Measurements from ENCODE around the gene SLC2A10.

- TF ChIP-seq CTCF (IDR thresholded peaks at IDR 0.05), result no peak
- no peak for TF ChIP-seq POLR2AphosphoS5 (IDR thresholded peaks at IDR 0.05)
- TF ChIP-seq POLR2A (IDR thresholded peaks at IDR 0.05), result no peak
- no peak for TF ChIP-seq EP300 (IDR thresholded peaks at IDR 0.05)
These were observed 47.7 kb downstream of the SLC2A10 start for GRCh38 chr20:46757135-46757534.
